SK-N-SH treated with all-trans-retinoic acid at 6 μM for 48 hours (cell line): ENCODE data around the gene BRAP.

ENCODE experiments used
- ESRRG ChIP-seq: fragments of 250-450 bp; sonication (Bioruptor Pico); IDR thresholded peaks from 2 replicates; pipeline ENCODE4 v1.6.1; 2021; ENCODE audit warnings: mild to moderate bottlenecking
- GLIS3 ChIP-seq: fragments of 250-450 bp; sonication (Bioruptor Pico); IDR thresholded peaks from 2 replicates; pipeline ENCODE4 v1.5.0; 2020; ENCODE audit warnings: mild to moderate bottlenecking, moderate library complexity
- PATZ1 ChIP-seq: fragments of 250-450 bp; sonication (Bioruptor Pico); IDR thresholded peaks from 2 replicates; pipeline ENCODE4 v1.8.0; 2020; ENCODE audit warnings: mild to moderate bottlenecking, moderate library complexity, borderline replicate concordance
- RARB ChIP-seq: fragments of 250-450 bp; sonication (Bioruptor Pico); IDR thresholded peaks from 2 replicates; pipeline ENCODE4 v1.8.0; 2021; ENCODE audit warnings: mild to moderate bottlenecking, moderate library complexity
- TOX ChIP-seq: fragments of 250-450 bp; sonication (Bioruptor Pico); IDR thresholded peaks from 2 replicates; pipeline ENCODE4 v1.8.0; 2021; ENCODE audit warnings: mild to moderate bottlenecking, moderate library complexity, borderline replicate concordance
- ZFP3 ChIP-seq: fragments of 250-450 bp; sonication (Bioruptor Pico); IDR thresholded peaks from 2 replicates; pipeline ENCODE4 v1.5.0; 2020; ENCODE audit warnings: mild to moderate bottlenecking, moderate library complexity

GRCh38 chr12:111597831-111598636, 87.7 kb downstream of the BRAP start:
- TF ChIP-seq ZFP3 (CRISPR knock-in tag) (no peak), RARB (CRISPR knock-in tag) (no peak), TOX (CRISPR knock-in tag) (no peak), GLIS3 (CRISPR knock-in tag) (no peak), ESRRG (CRISPR knock-in tag) (no peak), PATZ1 (CRISPR knock-in tag) (no peak)
